ENCODE results near the gene GDE1.

The GDE1 gene

DNA sequence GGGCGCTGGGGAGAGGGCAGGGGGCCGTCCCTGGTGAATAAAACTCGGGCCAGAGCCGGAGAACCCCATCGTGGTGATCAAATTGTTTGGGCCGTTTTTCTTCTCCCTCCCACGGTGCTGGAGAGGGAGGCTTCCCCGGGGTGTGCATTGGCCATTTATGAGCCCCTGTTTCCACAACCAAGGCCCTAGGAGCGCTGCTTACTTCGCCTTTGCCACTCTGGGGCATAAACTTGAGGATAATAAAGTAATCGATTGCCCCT is 2.4 kb upstream of the GDE1 start:
- DNase-seq (ENCODE audit: low read depth in 3 of 3): no peak

DNA sequence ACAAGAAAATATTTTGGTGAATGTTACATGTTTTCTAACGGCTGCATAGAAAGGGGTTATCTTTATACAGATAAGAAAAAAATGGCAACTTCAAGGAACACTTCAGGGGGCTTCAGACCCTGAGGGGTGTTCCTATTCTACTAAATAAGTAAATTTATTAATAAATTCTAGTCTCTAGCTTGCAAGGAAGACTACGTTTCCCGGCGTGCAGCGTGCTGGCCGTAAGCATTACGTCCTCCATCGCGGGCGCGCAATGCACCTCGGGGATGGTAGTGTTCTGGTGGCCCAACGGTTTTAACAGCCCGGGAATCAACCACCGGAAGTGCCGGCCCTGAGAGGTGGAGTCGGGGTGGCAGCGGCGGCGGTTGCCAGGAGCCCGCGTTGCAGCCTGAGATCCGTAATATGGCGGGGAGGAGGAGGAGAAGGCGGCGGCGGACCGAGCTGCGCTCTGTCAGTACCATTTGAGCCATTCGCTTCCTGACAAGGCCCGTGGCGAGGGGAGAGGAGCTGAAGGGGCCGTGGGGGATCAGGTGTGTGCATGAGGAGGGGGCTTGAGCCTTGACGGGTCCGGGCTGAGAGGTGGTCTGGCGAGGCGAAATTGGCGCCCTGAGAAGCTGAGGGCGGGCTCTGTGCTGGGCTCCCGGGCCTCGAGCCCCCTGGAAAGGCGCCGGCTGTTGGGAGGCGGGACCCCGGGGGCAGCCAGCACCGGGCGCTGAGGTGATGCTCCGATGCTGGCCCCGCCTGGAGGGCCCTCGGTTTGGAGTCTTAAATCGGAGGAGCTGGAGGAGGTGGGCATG is 1.9 kb upstream of the GDE1 start, which contains the start of gene CCP110:
Gene CCP110, plus strand, starts transcription at position 384 of the 797 bp plus-strand sequence. CDS start 3,940 bp downstream, outside the sequence.
- DNase-seq (ENCODE audit: low read depth in 3 of 3): peak; percentile 87 to 88 (median 87)

DNA sequence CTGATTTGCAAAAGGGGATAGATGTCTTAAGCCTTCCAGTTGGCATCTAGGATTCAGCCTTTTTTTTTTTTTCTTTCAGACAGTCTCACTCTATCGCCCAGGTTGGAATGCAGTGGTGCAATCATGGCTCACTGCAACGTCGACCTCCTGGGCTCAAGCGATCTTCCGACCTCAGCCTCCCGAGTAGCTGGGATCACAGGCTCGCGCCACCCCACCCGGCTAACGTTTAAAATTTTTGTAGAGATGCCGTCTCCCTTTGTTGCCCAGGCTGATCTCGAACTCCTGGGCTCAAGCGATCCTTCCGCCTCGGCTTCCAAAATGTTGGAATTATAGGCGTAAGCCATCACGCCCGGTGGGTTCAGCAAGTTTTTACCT is 1.3 kb upstream of the GDE1 start:
- DNase-seq (ENCODE audit: low read depth in 3 of 3): no peak

DNA sequence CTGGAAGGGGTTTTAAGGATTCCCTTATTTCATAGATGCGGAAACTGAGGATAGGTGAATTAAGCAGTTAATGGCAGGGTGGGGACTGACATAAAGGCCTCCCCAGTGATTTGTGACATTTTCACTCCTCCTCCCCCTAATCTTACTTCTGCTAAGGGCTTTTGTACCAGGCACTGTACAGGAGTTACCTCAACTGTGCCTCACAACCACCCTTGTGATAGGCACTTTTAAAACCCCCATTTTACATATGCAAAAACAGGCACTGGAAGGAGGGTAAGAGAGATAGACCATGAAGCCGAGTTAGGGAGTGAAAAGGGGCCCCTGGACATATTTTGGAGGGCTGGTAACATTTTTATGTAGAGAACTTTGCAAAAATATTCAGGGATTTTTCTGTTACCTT is 862 bp upstream of the GDE1 start:
- DNase-seq (ENCODE audit: low read depth in 3 of 3): no peak

DNA sequence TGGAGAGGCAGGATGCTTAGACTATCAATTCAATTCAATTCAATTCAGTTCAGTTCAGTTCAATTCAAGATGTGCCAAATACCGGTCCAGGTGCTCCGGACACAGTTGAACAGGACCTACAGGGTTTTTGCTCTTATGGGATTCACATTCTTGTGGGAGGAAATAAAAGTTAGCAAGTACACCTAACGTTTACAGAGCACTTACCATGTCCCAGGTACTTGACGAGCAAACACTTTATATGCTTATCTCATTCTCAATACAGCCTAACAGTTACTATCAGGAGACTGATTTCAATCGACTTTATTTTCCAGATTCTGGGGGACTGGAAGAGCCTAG is 467 bp upstream of the GDE1 start:
- DNase-seq (ENCODE audit: low read depth in 3 of 3): no peak

DNA sequence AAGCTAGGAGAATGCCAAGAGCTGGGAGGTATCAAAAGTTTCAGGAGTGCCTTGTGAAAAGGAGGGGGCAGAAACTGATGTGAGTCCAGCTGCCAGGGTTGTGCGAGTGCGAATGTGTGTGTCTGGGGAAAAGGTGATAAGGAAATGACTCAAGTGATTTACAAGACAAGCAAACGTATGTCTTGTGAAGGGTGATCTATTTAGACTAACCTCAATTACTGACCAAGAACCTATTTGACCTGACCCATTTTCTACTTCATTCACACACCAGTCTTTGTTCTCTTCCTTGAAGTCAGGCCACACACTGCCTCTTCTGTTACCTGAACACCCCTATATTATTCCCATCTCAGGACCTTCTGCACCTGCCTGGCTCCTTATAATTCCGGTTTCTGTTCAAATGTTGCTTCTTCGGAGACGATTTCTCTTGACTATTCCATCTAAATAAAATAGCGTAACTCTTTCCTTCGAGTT is 1.0 kb downstream of the GDE1 start:
- DNase-seq (ENCODE audit: low read depth in 3 of 3): no peak

DNA sequence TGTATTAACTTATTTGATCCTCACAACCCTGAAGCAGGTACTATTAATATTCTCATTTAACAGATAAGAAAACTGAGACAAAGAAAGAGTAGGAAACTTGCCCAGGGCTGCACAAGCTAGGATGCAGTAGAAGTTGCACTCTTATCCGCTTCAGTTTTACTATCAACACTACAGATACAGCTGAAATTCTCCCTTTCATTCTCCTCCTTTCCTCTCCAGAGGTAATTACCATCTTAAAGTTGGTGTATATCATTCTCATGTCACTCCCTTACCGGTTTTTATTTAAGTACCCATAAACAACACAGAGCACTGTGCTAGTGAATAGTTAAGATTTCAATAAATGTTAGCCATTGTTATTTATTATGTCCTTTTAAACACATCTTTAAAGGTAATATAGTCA is 3.5 kb downstream of the GDE1 start:
- no peak for DNase-seq (ENCODE audit: low read depth in 3 of 3)

DNA sequence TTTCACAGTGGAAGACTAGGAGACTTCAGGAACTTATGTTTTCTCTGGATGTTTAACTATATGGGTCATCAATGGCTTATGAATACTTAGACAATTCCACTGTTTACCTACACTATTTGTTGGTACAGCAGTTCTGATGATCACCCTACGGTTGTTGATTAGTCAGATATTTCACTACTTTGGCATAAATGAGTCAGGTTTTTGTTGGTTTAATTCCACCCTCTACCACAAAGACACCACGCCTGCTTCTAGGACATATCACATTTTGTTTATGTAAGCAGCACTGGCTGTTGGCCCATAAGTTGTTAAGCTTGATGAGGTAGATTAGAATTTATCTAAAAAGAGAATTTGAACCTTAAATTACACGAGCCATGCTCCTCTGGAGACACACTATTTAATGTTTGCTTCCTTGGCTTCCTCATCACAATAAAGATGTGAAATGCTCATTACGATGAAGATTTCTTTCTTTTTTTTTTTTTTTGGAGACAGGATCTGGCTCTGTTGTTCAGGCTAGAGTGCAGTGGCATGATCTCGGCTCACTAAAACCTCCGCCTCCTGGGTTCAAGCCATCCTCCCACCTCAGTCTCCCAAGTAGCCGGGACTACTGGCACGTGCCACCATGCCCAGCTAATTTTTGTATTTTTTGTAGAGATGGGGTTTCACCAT is 4.3 kb downstream of the GDE1 start:
- no peak for DNase-seq (ENCODE audit: low read depth in 3 of 3)

DNA sequence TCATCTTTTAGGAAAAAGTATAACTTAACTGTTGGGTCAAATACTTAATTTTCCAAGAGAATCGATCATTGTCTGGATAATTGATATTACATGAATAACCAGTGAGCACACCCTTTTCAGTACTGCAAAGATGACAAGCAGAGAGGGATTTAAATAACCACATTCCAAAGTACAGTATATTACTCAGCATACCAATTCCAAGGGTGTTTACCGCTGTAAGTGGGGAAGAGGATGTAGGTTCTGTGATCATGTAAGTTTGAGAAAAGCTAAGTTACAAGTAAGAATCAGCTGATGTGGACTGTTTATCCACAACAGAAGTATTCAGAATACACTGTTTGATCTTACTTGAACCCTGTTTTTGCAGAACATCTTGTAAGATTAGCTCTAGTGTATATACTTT is 6.1 kb downstream of the GDE1 start:
- no peak for DNase-seq (ENCODE audit: low read depth in 3 of 3)

DNA sequence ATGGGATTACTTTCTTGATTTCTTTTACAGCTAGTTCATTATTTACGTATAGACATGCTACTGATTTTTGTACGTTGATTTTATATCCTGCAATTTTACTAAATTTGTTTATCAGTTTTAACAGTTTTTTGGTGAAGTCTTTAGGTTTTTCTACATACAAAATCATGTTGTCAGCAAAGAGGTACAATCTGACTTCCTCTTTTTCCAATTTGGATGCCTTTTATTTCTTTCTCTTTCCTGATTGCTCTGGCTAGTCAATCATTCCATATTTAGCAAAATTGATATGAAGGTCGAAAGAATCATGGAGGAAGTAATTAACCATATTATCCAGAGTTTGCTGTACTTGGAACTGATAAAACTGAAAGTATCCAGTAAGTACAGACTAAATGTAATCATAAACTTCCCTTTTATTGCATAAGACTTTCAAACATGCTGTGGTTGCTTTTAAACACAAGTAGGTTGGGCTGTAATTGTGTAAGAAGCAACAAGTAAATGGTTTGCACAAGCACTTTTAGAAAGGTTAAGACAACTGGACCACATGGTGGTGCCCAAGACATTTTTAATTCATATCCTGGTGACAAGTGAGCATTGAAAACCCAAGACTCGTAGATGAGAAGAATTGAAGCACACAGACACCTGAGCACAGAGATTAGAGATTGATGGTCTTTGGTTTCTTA is 8.4 kb downstream of the GDE1 start:
- no peak for DNase-seq (ENCODE audit: low read depth in 3 of 3)

DNA sequence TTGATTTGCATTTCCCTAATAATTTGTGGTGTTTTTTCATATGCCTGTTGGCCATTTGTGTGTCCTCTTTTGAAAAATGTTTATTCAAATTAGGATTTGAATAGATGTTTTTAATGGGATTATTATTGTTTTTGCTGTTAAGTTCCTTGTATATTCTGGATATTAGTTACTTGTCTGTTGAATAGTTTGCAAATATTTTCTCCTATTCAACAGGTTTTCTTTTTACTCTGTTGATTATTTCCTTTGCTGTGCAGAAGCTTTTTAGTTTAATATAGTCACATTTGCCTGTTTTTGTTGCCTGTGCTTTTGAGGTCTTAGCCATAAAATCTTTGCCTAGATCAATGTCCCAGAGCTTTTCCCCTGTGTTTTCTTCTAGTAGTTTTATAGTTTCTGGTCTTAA is 9.6 kb downstream of the GDE1 start:
- no peak for DNase-seq (ENCODE audit: low read depth in 3 of 3)

DNA sequence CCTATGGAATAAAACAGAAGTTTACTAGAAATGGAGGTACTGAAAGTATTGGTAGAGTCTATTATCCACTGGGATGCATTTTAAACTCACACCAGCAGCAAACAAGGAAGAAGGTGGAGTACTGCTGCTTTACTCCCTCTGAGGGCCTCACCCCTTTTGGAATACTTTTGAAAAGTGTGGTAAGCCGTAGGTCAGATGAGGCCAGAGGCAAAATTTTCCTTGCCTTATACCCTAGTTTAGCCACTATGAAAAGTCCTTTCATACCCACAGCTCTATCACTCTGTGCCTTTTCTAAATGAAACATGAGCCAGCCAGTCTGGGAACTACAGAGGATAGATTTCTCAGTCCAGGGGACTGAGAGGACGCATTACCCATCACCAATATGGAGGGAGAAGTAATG is 14.0 kb downstream of the GDE1 start:
- DNase-seq (ENCODE audit: low read depth in 3 of 3): no peak

DNA sequence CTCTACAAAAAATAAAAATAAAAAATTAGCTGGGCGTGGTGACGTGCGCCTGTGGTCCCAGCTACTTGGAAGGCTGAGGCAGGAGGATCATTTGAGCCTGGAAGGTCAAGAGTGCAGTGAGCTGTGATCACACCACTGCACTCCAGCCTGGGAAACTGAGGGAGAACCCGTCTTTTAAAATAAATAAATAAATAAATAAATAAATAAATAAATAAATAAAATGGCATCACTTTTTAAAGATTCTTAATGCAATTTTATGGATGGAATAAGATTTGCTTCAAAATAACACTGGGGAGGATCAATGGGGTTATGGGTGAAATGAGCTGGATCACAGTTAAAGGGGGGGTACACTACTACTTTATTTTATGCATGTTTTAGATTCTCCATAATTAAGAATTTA is 14.9 kb downstream of the GDE1 start:
- DNase-seq (ENCODE audit: low read depth in 3 of 3): no peak

DNA sequence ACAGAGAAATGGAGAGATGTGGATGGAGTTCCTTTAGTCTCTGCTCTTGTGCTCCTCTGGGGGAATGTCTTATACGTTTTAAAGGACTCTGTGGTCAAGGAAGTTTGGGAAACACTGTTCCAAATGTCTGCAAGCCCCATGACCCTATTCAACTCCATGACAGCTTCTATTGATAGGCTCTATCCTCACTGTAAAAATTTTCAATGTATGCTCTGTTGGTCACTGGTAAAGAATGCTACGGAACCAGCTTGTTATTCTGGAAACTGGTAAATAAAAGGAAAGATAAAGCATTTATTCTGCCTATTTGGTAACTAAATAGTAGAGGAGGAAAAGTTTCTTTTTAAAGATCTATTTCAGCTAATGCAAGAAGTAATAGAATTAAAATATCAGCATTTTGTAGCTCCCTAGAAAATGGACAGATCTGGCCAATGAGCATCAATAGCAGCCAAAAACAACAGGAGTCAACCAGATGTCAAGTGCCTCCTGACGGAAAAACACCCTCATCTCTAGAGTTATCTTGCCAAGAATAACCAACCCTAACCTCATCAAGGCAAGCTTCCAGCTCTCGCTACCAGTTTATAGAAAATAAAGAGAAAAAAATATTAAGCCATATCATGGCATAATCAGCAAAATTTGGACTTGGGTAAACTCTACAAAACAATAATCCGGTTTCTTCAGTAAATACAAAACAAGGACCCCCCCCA is 16.1 kb downstream of the GDE1 start:
- DNase-seq (ENCODE audit: low read depth in 3 of 3): no peak

DNA sequence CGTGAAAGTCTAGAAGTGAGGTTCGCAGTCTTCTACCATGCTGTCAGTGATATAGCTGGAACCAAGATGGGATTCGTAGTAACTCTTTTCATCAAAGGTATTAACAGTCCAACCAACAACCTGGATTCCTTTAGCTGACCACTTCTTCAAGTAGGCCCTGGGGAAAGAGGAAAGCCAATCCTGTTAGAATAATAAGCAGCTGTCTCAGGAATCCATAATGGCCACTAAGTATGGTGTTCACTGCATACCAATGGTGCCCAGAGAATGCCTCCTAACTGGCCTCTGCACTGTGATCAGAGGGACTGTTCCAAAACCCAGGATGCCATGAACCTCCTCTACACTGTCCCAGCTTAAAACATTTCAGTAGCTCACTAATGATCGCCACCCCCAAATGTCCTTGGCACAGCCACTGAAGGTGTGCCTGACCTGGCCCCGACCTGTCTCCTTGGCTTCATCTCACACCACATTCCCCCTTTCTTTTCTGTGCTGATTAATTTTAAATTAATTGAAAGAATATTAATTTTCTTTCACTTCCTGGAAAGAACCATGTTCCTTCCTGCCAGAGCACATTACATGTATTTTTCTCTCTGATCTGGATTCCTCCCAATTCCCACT is 18.3 kb downstream of the GDE1 start:
- no peak for DNase-seq (ENCODE audit: low read depth in 3 of 3)

DNA sequence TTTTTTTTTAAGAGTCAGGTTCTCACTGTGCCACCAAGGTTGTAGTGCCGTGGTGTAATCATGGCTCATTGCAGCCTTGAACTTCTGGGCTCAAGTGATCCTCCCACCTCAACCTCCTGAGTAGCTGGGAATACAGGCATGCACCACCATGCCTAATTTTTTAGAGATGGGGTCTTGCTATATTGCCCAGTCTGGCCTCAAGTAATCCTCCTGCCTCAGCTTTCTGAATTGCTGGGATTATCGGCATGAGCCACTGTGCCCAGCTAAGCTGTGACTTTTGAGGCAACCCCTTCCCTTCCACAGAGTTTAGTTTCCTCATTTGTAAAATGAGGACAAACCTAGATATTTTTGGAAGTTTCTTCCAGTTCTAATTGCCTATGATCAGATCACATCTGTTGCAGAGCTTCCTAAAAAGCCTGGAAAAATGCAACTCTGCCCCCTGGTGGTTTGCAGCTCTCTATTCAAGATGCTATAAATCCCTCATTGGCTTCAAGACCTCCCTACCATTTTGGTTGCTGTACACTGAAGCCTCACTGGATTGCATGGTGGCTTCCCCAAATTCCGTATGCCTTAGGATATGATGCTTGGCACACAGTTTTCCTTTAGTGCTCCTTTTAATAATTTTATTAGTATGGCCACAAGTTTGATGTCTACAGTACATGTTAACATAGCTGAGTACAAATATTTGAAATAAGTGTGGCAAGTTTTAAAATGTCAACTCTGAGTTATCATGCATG is 19.3 kb downstream of the GDE1 start:
- peak in 1 of 3 experiments; percentile 37 for DNase-seq (ENCODE audit: low read depth in 3 of 3)

DNA sequence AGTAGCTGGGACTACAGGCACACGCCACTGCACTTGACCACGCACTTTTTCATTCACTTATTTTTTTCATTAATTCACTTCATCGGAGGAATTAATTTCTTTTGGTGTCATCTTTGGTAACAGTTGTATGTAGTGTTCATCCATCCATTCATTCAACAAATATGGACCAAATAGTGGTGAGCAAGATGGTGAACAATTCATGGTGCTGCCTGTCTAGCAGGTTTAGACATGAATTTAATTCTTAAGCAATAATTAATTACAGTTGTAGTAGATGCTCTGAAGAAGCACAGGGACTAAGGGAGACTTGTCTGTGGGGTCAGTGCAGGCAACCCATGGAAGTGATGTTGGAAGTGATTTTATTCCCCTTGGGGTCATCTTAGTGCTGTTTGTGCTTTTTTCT is 22.4 kb downstream of the GDE1 start:
- DNase-seq (ENCODE audit: low read depth in 3 of 3): no peak

DNA sequence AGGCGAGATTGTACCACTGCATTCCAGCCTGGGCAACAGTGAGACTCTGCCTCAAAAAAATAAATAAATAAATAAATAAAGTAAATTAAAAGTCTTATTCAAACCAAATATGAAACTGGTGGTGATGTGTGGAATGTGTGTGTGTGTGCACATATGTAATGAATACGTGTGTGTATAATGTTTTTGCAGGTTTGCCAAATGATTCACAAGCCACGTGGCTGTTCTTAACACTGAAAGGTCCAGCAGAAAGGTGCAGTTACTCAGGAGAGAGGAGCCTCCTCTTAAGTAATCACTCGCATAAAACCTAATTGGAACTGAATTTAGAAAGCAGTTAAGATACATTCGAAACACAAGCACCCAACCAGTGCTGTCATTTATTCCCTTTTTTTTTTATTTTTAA is 22.9 kb downstream of the GDE1 start:
- no peak for DNase-seq (ENCODE audit: low read depth in 3 of 3)

DNA sequence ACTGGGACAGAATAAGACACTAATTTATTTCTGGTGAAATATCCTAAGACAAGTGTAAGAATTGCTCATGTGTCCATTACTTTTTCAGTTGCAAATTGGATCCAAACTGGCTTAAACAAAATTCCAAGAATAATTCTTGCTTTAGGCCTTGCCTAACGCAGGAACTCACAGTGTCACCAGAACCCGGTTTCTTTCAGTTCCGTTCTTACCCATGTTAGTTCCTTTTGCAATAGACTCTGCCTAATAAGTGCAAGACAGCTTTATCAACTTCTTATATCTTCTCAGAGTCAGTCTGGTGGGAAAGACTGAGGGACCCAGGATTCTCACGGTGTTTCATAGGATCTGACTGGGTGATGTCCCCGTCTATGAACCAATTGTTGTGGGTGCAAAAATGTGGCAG is 24.7 kb downstream of the GDE1 start:
- no peak for DNase-seq (ENCODE audit: low read depth in 3 of 3)

DNA sequence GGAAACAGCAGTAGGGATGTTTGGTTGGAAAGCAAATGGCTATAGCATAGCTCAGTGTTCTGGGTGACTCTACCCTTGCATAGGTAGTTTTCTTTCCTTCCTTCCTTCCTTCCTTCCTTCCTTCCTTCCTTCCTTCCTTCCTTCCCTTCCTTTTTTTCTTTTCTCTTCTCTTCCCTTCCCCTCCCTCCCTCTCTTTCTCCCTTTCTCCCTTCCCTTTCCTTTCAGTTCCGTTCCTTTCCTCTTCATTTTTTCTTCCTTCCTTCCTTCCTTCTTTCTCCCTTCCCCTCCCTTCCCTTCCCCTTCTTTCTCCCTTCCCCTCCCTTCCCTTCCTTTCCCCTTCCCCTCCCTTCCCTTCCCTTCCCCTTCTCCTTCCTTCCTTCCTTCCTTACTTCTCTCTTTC is 31.3 kb downstream of the GDE1 start:
- no peak for DNase-seq (ENCODE audit: low read depth in 3 of 3)

DNA sequence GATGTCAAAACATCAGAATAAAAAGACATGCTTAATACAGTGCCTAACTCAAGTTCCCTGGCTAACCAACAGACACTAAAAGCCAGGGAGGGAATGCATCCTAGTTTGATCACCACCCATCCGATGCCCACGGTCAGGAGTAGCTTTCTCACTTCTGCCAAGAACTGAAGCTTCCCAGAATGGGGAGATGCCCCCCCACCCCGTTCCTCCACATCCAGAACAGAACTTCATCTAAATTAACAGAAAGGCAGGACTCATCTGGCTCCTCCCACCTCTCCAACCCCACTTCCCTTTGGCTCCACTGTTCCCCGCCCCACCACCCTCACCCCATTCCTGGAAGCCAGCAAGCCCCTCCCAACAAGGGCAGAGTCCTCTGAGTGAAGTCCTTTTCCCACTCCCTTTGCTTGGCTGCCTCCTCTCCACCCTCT is 33.7 kb downstream of the GDE1 start:
- DNase-seq (ENCODE audit: low read depth in 3 of 3): no peak
